Measurements from ENCODE around the gene SSR3. TPM values are rescaled to one million over a fixed set of nuclear protein-coding genes. Genes with fewer than 3 reads are reported as not detected.

SSR3 gene
- total and polyA plus RNA-seq, 2 of the 8 experiments (the other 6 are each of a cell fraction or from before 2014, with no cell fraction given) = 92.7 to 208 TPM

GRCh38 chr3:156519758-156520162, 35.2 kb downstream of the SSR3 start:
- no peak overlapping the region for H4K91ac ChIP-seq (replicated peaks; ENCODE audit: insufficient read length, low read length)
- CTCF ChIA-PET (ENCODE audit: partially characterized antibody) = interaction anchor here (0.9 to 3.9 kb wide), 7 partner anchors 10 to 611 kb away, joined by 3 to 24 read pairs (median 4); no protein-coding TSS in a partner anchor
- TF ChIP-seq KDM5A (IDR thresholded peaks at IDR 0.05; ENCODE audit: low read length) = no peak
- no peak for TF ChIP-seq TAF1 (IDR thresholded peaks at IDR 0.05; ENCODE audit: low read depth, low read length)
- no peak for TF ChIP-seq RBBP5 (IDR thresholded peaks at IDR 0.05; ENCODE audit: borderline replicate concordance, low read depth, low read length)
- no peak for TF ChIP-seq TBP (IDR thresholded peaks at IDR 0.05; ENCODE audit: low read depth, low read length)
- no peak for TF ChIP-seq SUZ12 (IDR thresholded peaks at IDR 0.05; ENCODE audit: low read length)
- TF ChIP-seq, protein P1, sequence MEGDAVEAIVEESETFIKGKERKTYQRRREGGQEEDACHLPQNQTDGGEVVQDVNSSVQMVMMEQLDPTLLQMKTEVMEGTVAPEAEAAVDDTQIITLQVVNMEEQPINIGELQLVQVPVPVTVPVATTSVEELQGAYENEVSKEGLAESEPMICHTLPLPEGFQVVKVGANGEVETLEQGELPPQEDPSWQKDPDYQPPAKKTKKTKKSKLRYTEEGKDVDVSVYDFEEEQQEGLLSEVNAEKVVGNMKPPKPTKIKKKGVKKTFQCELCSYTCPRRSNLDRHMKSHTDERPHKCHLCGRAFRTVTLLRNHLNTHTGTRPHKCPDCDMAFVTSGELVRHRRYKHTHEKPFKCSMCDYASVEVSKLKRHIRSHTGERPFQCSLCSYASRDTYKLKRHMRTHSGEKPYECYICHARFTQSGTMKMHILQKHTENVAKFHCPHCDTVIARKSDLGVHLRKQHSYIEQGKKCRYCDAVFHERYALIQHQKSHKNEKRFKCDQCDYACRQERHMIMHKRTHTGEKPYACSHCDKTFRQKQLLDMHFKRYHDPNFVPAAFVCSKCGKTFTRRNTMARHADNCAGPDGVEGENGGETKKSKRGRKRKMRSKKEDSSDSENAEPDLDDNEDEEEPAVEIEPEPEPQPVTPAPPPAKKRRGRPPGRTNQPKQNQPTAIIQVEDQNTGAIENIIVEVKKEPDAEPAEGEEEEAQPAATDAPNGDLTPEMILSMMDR (IDR thresholded peaks at IDR 0.05; ENCODE audit: control extremely low read depth in 1 of 3, insufficient read depth in 1 of 3, low read depth in 1 of 3, low read length in 3 of 3) = no peak
- TF ChIP-seq TCF12 (IDR thresholded peaks at IDR 0.05; ENCODE audit: low read depth, low read length) = no peak
- no peak for TF ChIP-seq EZH2 (IDR thresholded peaks at IDR 0.05; ENCODE audit: low read depth, low read length, severe bottlenecking)
- TF ChIP-seq JUND (IDR thresholded peaks at IDR 0.05; ENCODE audit: low read length) = no peak
- no peak for TF ChIP-seq SRF (IDR thresholded peaks at IDR 0.05; ENCODE audit: low read depth, low read length)
- no peak for TF ChIP-seq TAF7 (optimal IDR thresholded peaks at IDR 0.05; ENCODE audit: borderline replicate concordance, low read depth, low read length)
- no peak for TF ChIP-seq YY1 (IDR thresholded peaks at IDR 0.05; ENCODE audit: low read depth, low read length)

More at GRCh38 chr3:156519758-156520162, 35.2 kb downstream of the SSR3 start:
- Histone ChIP-seq H3K4ac (replicated peaks; ENCODE audit: insufficient read length, low read depth, low read length) (no peak overlapping the region), H2BK12ac (ENCODE audit: low read depth, low read length) (no peak overlapping the region), H4K8ac (ENCODE audit: extremely low read depth, insufficient read depth, low read length) (no peak overlapping the region), H3K79me1 (ENCODE audit: low read depth, low read length) (no peaks in the 10 kb centered on the region), H2AK5ac (ENCODE audit: low read depth, low read length) (no peak overlapping the region), H3K18ac (ENCODE audit: extremely low read depth, low read length) (no peak overlapping the region), H3K14ac (ENCODE audit: insufficient read length) (no peak overlapping the region), H3K79me2 (ENCODE audit: control insufficient read depth in 1 of 2, insufficient read depth in 2 of 2, low read length in 2 of 2) (no peaks in the 10 kb centered on the region), H3K23me2 (ENCODE audit: low read depth, low read length) (no peaks in the 10 kb centered on the region), H3K23ac (ENCODE audit: insufficient read length) (no peak overlapping the region), H2AFZ (ENCODE audit: low read length) (no peak overlapping the region), H3K9ac (replicated peaks in 1 of 4; ENCODE audit: extremely low read depth in 1 of 4, low read depth in 3 of 4, low read length in 3 of 4) (no peak overlapping the region), H3K9me3 (ENCODE audit: insufficient read depth in 2 of 2, low read depth in 1 of 2, low read length in 1 of 2) (no peaks in the 10 kb centered on the region), H2BK5ac (ENCODE audit: low read depth, low read length) (no peak overlapping the region), H3K56ac (replicated peaks; ENCODE audit: insufficient read length, low read depth, low read length) (no peak overlapping the region), H2BK15ac (ENCODE audit: low read length) (no peak overlapping the region), H4K20me1 (replicated peaks in 1 of 2; ENCODE audit: control insufficient read depth in 1 of 2, insufficient read depth in 2 of 2, low read length in 2 of 2) (no peaks in the 10 kb centered on the region), H3K4me3 (ENCODE audit: extremely low read depth in 1 of 4, insufficient read depth in 2 of 4, low read depth in 3 of 4, low read length in 4 of 4) (no peak overlapping the region), H3K4me2 (ENCODE audit: insufficient read depth in 1 of 2, low read depth in 2 of 2, low read length in 2 of 2) (no peak overlapping the region), H3K4me1 (replicated peaks in 1 of 4; ENCODE audit: control insufficient read depth in 3 of 4, insufficient read depth in 4 of 4, low read length in 3 of 4) (peaks cover 0 to 2% (median 0%) of the 10 kb centered on the region in 4 experiments; a peak in 1 of 7 replicates), H3K27me3 (replicated peaks in 1 of 4; ENCODE audit: control insufficient read depth in 3 of 4, extremely low read depth in 1 of 4, insufficient read depth in 3 of 4, low read length in 3 of 4) (no peaks in the 10 kb centered on the region), H2BK20ac (ENCODE audit: low read length) (no peak overlapping the region), H2BK120ac (replicated peaks; ENCODE audit: low read depth, low read length) (no peak overlapping the region), H3K27ac (ENCODE audit: low read depth, low read length) (no peak overlapping the region), H3K36me3 (ENCODE audit: control insufficient read depth in 2 of 4, insufficient read depth in 4 of 4, low read length in 3 of 4) (no peaks in the 10 kb centered on the region), H4K5ac (ENCODE audit: insufficient read length, low read depth, low read length) (no peak overlapping the region)
- POLR2A ChIA-PET (ENCODE audit: partially characterized antibody) = interaction anchor here (0.9 to 1.6 kb wide), 2 partner anchors 15 to 147 kb away, joined by 3 read pairs; no protein-coding TSS in a partner anchor
- 94% methylated on average over 1 of the region's 1 CpG; no CpG with 5 or more reads in 1 of the 2 experiments for WGBS, 2 experiments (ENCODE audit: extremely low coverage in 1 of 2, insufficient coverage in 1 of 2, insufficient read length in 1 of 2, insufficient replicate concordance in 2 of 2, low coverage in 1 of 2, low lambda C conversion rate in 2 of 2, missing lambda C conversion rate in 1 of 2)
- FAIRE-seq (no peak), DNase-seq (ENCODE audit: low read depth in 1 of 2, low spot score in 2 of 2) (no peak)
